ENCODE results near the gene SLC19A1. TPM values are rescaled to one million over a fixed set of nuclear protein-coding genes. Genes with fewer than 3 reads are reported as not detected.

Gene SLC19A1
- total RNA-seq, 1 donor from 2014 or later = 36.8 TPM

GRCh38 chr21:45491623-45492022 lies 50.6 kb downstream of the SLC19A1 start:
- no peak for TF ChIP-seq CTCF (IDR thresholded peaks at IDR 0.05; ENCODE audit: unreplicated experiment)
- H3K36me3 Mint-ChIP-seq = peaks cover 5% of the 10 kb centered on the region
- H3K27ac Mint-ChIP-seq = no peak overlapping the region
- H3K4me1 Mint-ChIP-seq = peaks cover 4% of the 10 kb centered on the region
- no peaks in the 10 kb centered on the region for H3K27me3 Mint-ChIP-seq (ENCODE audit: low read depth)
- H3K9me3 Mint-ChIP-seq = no peaks in the 10 kb centered on the region
- no peak overlapping the region for H3K4me3 Mint-ChIP-seq
- no peak for DNase-seq (ENCODE audit: low spot score in 2 of 2, unreplicated experiment in 2 of 2)

- Mint-ChIP-seq H3K27ac (no peak overlapping the region), H3K4me3 (no peak overlapping the region), H3K27me3 (ENCODE audit: low read depth) (no peaks in the 10 kb centered on the region), H3K4me1 (peaks cover 4% of the 10 kb centered on the region), H3K36me3 (peaks cover 5% of the 10 kb centered on the region), H3K9me3 (no peaks in the 10 kb centered on the region)
- no peak for DNase-seq (ENCODE audit: low spot score in 2 of 2, unreplicated experiment in 2 of 2)
- no peak for TF ChIP-seq CTCF (IDR thresholded peaks at IDR 0.05; ENCODE audit: unreplicated experiment)
These were observed 51.2 kb downstream of the SLC19A1 start for GRCh38 chr21:45491056-45491455.

GRCh38 chr21:45490049-45490731 lies 52.0 kb downstream of the SLC19A1 start:
- no peak for TF ChIP-seq CTCF (IDR thresholded peaks at IDR 0.05; ENCODE audit: unreplicated experiment)
- Mint-ChIP-seq H3K36me3 (no peaks in the 10 kb centered on the region), H3K27ac (no peak overlapping the region), H3K9me3 (no peaks in the 10 kb centered on the region), H3K4me3 (no peak overlapping the region), H3K27me3 (ENCODE audit: low read depth) (no peaks in the 10 kb centered on the region), H3K4me1 (peaks cover 4% of the 10 kb centered on the region)
- no peak for DNase-seq (ENCODE audit: low spot score in 2 of 2, unreplicated experiment in 2 of 2)

GRCh38 chr21:45489722-45489982 lies 52.6 kb downstream of the SLC19A1 start:
- H3K4me1 Mint-ChIP-seq = peaks cover 4% of the 10 kb centered on the region
- DNase-seq (ENCODE audit: low spot score in 2 of 2, unreplicated experiment in 2 of 2) = no peak
- H3K9me3 Mint-ChIP-seq = no peaks in the 10 kb centered on the region
- no peak overlapping the region for H3K27ac Mint-ChIP-seq
- H3K36me3 Mint-ChIP-seq = peaks cover 1% of the 10 kb centered on the region
- H3K4me3 Mint-ChIP-seq = no peak overlapping the region
- H3K27me3 Mint-ChIP-seq (ENCODE audit: low read depth) = no peaks in the 10 kb centered on the region
- no peak for TF ChIP-seq CTCF (IDR thresholded peaks at IDR 0.05; ENCODE audit: unreplicated experiment)

- no peak for DNase-seq (ENCODE audit: low spot score in 2 of 2, unreplicated experiment in 2 of 2)
- Mint-ChIP-seq H3K4me3 (no peak overlapping the region), H3K27me3 (ENCODE audit: low read depth) (no peaks in the 10 kb centered on the region), H3K4me1 (peaks cover 4% of the 10 kb centered on the region), H3K27ac (no peak overlapping the region), H3K9me3 (no peaks in the 10 kb centered on the region), H3K36me3 (peaks cover 6% of the 10 kb centered on the region)
- no peak for TF ChIP-seq CTCF (IDR thresholded peaks at IDR 0.05; ENCODE audit: unreplicated experiment)
These were observed 53.1 kb downstream of the SLC19A1 start for GRCh38 chr21:45488931-45489721.
